Measurements from ENCODE around the gene SOSTDC1. TPM values are rescaled to one million over a fixed set of nuclear protein-coding genes. Genes with fewer than 3 reads are reported as not detected.
A peak's percentile ranks its signal among the peaks of the same experiment; 100 is the strongest.

SOSTDC1 gene
- polyA plus RNA-seq, 1 donor, result 11.0 TPM

- H3K4me3 ChIP-seq (ENCODE audit: low read length), result no peak overlapping the region
- peaks cover 5% of the 10 kb centered on the region for H3K9me3 ChIP-seq (ENCODE audit: control insufficient read depth, low read depth, low read length)
- whole genome bisulfite sequencing (ENCODE audit: insufficient coverage, low lambda C conversion rate), result no CpG with 5 or more reads among the region's 2 CpGs
- H3K36me3 ChIP-seq (ENCODE audit: control insufficient read depth, insufficient read depth, low read length), result no peaks in the 10 kb centered on the region
- DNase-seq, result no peak
- H3K4me1 ChIP-seq (ENCODE audit: control insufficient read depth, insufficient read depth, low read length), result peaks cover 2% of the 10 kb centered on the region
- H3K27me3 ChIP-seq (ENCODE audit: control insufficient read depth, insufficient read depth, low read length), result no peaks in the 10 kb centered on the region
- no peak overlapping the region for H3K27ac ChIP-seq (ENCODE audit: low read length)
These were observed 32.6 kb upstream of the SOSTDC1 start for GRCh38 chr7:16498122-16498521.

GRCh38 chr7:16494955-16495719, 29.6 kb upstream of the SOSTDC1 start:
- no peaks in the 10 kb centered on the region for H3K9me3 ChIP-seq (ENCODE audit: control insufficient read depth, low read depth, low read length)
- no peaks in the 10 kb centered on the region for H3K27me3 ChIP-seq (ENCODE audit: control insufficient read depth, insufficient read depth, low read length)
- DNase-seq, result no peak
- peaks cover 21% of the 10 kb centered on the region for H3K4me1 ChIP-seq (ENCODE audit: control insufficient read depth, insufficient read depth, low read length)
- WGBS (ENCODE audit: insufficient coverage, low lambda C conversion rate), result 61% methylated on average over 2 of the region's 4 CpGs
- H3K4me3 ChIP-seq (ENCODE audit: low read length), result no peak overlapping the region
- H3K36me3 ChIP-seq (ENCODE audit: control insufficient read depth, insufficient read depth, low read length), result no peaks in the 10 kb centered on the region
- H3K27ac ChIP-seq (ENCODE audit: low read length), result no peak overlapping the region

GRCh38 chr7:16494551-16494950, 29.0 kb upstream of the SOSTDC1 start:
- Histone ChIP-seq H3K9me3 (ENCODE audit: control insufficient read depth, low read depth, low read length) (no peaks in the 10 kb centered on the region), H3K27me3 (ENCODE audit: control insufficient read depth, insufficient read depth, low read length) (no peaks in the 10 kb centered on the region), H3K27ac (ENCODE audit: low read length) (no peak overlapping the region), H3K4me1 (ENCODE audit: control insufficient read depth, insufficient read depth, low read length) (peaks cover 21% of the 10 kb centered on the region), H3K36me3 (ENCODE audit: control insufficient read depth, insufficient read depth, low read length) (no peaks in the 10 kb centered on the region), H3K4me3 (ENCODE audit: low read length) (no peak overlapping the region)
- WGBS (ENCODE audit: insufficient coverage, low lambda C conversion rate), result 92% methylated on average over 2 of the region's 2 CpGs
- no peak for DNase-seq

- Histone ChIP-seq H3K27ac (ENCODE audit: low read length) (peak overlapping the region; percentile 78), H3K4me1 (ENCODE audit: control insufficient read depth, insufficient read depth, low read length) (peaks cover 21% of the 10 kb centered on the region)
- DNase-seq, result no peak
These were observed 27.7 kb upstream of the SOSTDC1 start for GRCh38 chr7:16493266-16493665.

GRCh38 chr7:16492513-16493062, 27.1 kb upstream of the SOSTDC1 start:
- no peak overlapping the region for H3K4me3 ChIP-seq (ENCODE audit: low read length)
- H3K4me1 ChIP-seq (ENCODE audit: control insufficient read depth, insufficient read depth, low read length), result peaks cover 21% of the 10 kb centered on the region
- no peaks in the 10 kb centered on the region for H3K9me3 ChIP-seq (ENCODE audit: control insufficient read depth, low read depth, low read length)
- H3K27me3 ChIP-seq (ENCODE audit: control insufficient read depth, insufficient read depth, low read length), result no peaks in the 10 kb centered on the region
- peak overlapping the region; percentile 78 for H3K27ac ChIP-seq (ENCODE audit: low read length)
- DNase-seq, result peak; percentile 80 to 90
- no peaks in the 10 kb centered on the region for H3K36me3 ChIP-seq (ENCODE audit: control insufficient read depth, insufficient read depth, low read length)
- WGBS (ENCODE audit: insufficient coverage, low lambda C conversion rate), result no CpG with 5 or more reads among the region's 3 CpGs

More at GRCh38 chr7:16493266-16493665, 27.7 kb upstream of the SOSTDC1 start:
- WGBS (ENCODE audit: insufficient coverage, low lambda C conversion rate), result 80% methylated on average over 1 of the region's 2 CpGs
- Histone ChIP-seq H3K4me3 (ENCODE audit: low read length) (no peak overlapping the region), H3K36me3 (ENCODE audit: control insufficient read depth, insufficient read depth, low read length) (no peaks in the 10 kb centered on the region), H3K9me3 (ENCODE audit: control insufficient read depth, low read depth, low read length) (no peaks in the 10 kb centered on the region), H3K27me3 (ENCODE audit: control insufficient read depth, insufficient read depth, low read length) (no peaks in the 10 kb centered on the region)

GRCh38 chr7:16491148-16491547, 25.6 kb upstream of the SOSTDC1 start:
- Histone ChIP-seq H3K27me3 (ENCODE audit: control insufficient read depth, insufficient read depth, low read length) (no peaks in the 10 kb centered on the region), H3K4me3 (ENCODE audit: low read length) (no peak overlapping the region), H3K4me1 (ENCODE audit: control insufficient read depth, insufficient read depth, low read length) (peaks cover 21% of the 10 kb centered on the region), H3K27ac (ENCODE audit: low read length) (peak overlapping the region; percentile 78), H3K9me3 (ENCODE audit: control insufficient read depth, low read depth, low read length) (no peaks in the 10 kb centered on the region), H3K36me3 (ENCODE audit: control insufficient read depth, insufficient read depth, low read length) (no peaks in the 10 kb centered on the region)
- 11% methylated on average over 1 of the region's 2 CpGs for WGBS (ENCODE audit: insufficient coverage, low lambda C conversion rate)
- DNase-seq, result peak; percentile 56 to 82

- 20% methylated on average over 1 of the region's 4 CpGs for WGBS (ENCODE audit: insufficient coverage, low lambda C conversion rate)
- DNase-seq, result peak; percentile 29 to 76
- no peak overlapping the region for H3K27ac ChIP-seq (ENCODE audit: low read length)
These were observed 19.1 kb upstream of the SOSTDC1 start for GRCh38 chr7:16484453-16485158.

GRCh38 chr7:16479591-16479990, 14.1 kb upstream of the SOSTDC1 start:
- H3K27ac ChIP-seq (ENCODE audit: low read length), result no peak overlapping the region
- DNase-seq, result no peak

More at GRCh38 chr7:16484453-16485158, 19.1 kb upstream of the SOSTDC1 start:
- Histone ChIP-seq H3K27me3 (ENCODE audit: control insufficient read depth, insufficient read depth, low read length) (no peaks in the 10 kb centered on the region), H3K4me1 (ENCODE audit: control insufficient read depth, insufficient read depth, low read length) (no peaks in the 10 kb centered on the region), H3K9me3 (ENCODE audit: control insufficient read depth, low read depth, low read length) (no peaks in the 10 kb centered on the region), H3K4me3 (ENCODE audit: low read length) (no peak overlapping the region), H3K36me3 (ENCODE audit: control insufficient read depth, insufficient read depth, low read length) (no peaks in the 10 kb centered on the region)

GRCh38 chr7:16479161-16479560, 13.6 kb upstream of the SOSTDC1 start:
- Histone ChIP-seq H3K9me3 (ENCODE audit: control insufficient read depth, low read depth, low read length) (no peaks in the 10 kb centered on the region), H3K4me1 (ENCODE audit: control insufficient read depth, insufficient read depth, low read length) (no peaks in the 10 kb centered on the region), H3K36me3 (ENCODE audit: control insufficient read depth, insufficient read depth, low read length) (no peaks in the 10 kb centered on the region), H3K27me3 (ENCODE audit: control insufficient read depth, insufficient read depth, low read length) (no peaks in the 10 kb centered on the region), H3K27ac (ENCODE audit: low read length) (no peak overlapping the region), H3K4me3 (ENCODE audit: low read length) (no peak overlapping the region)
- no CpG with 5 or more reads among the region's 4 CpGs for WGBS (ENCODE audit: insufficient coverage, low lambda C conversion rate)
- DNase-seq, result no peak

More at GRCh38 chr7:16479591-16479990, 14.1 kb upstream of the SOSTDC1 start:
- Histone ChIP-seq H3K9me3 (ENCODE audit: control insufficient read depth, low read depth, low read length) (no peaks in the 10 kb centered on the region), H3K27me3 (ENCODE audit: control insufficient read depth, insufficient read depth, low read length) (no peaks in the 10 kb centered on the region), H3K4me3 (ENCODE audit: low read length) (no peak overlapping the region), H3K36me3 (ENCODE audit: control insufficient read depth, insufficient read depth, low read length) (no peaks in the 10 kb centered on the region), H3K4me1 (ENCODE audit: control insufficient read depth, insufficient read depth, low read length) (no peaks in the 10 kb centered on the region)
- 90% methylated on average over 4 of the region's 7 CpGs for WGBS (ENCODE audit: insufficient coverage, low lambda C conversion rate)

- no peaks in the 10 kb centered on the region for H3K36me3 ChIP-seq (ENCODE audit: control insufficient read depth, insufficient read depth, low read length)
- no peaks in the 10 kb centered on the region for H3K9me3 ChIP-seq (ENCODE audit: control insufficient read depth, low read depth, low read length)
- H3K27me3 ChIP-seq (ENCODE audit: control insufficient read depth, insufficient read depth, low read length), result no peaks in the 10 kb centered on the region
- no peak overlapping the region for H3K27ac ChIP-seq (ENCODE audit: low read length)
- H3K4me3 ChIP-seq (ENCODE audit: low read length), result no peak overlapping the region
- no peak for DNase-seq
- no CpG with 5 or more reads among the region's 4 CpGs for WGBS (ENCODE audit: insufficient coverage, low lambda C conversion rate)
- H3K4me1 ChIP-seq (ENCODE audit: control insufficient read depth, insufficient read depth, low read length), result no peaks in the 10 kb centered on the region
These were observed 6.4 kb upstream of the SOSTDC1 start for GRCh38 chr7:16471933-16472332.
